HG02981 (cell line): ENCODE data around the gene LPCAT1.

ENCODE experiments used
- ATAC-seq: cut with Tn5 transposase; IDR thresholded peaks from one replicate; pipeline ENCODE4 v1.9.1; 2021; ENCODE audit warnings: mild to moderate bottlenecking, moderate library complexity; ENCODE audit not compliant: unreplicated experiment

LPCAT1 gene

GRCh38 chr5:1555011-1555807 lies 31.4 kb upstream of the LPCAT1 start:
- no peak for ATAC-seq

GRCh38 chr5:1554410-1554967 lies 30.7 kb upstream of the LPCAT1 start:
- no peak for ATAC-seq

- no peak for ATAC-seq
These were observed 30.0 kb upstream of the LPCAT1 start for GRCh38 chr5:1553539-1554409.

- no peak for ATAC-seq
These were observed 28.9 kb upstream of the LPCAT1 start for GRCh38 chr5:1552521-1553255.

- no peak for ATAC-seq
These were observed 27.9 kb upstream of the LPCAT1 start for GRCh38 chr5:1551426-1552301.

- no peak for ATAC-seq
These were observed 26.7 kb upstream of the LPCAT1 start for GRCh38 chr5:1550287-1551076.

- ATAC-seq = no peak
These were observed 25.8 kb upstream of the LPCAT1 start for GRCh38 chr5:1549475-1550030.

GRCh38 chr5:1548702-1549474 lies 25.1 kb upstream of the LPCAT1 start:
- no peak for ATAC-seq

GRCh38 chr5:1547655-1548054 lies 23.9 kb upstream of the LPCAT1 start:
- no peak for ATAC-seq

GRCh38 chr5:1547236-1547635 lies 23.5 kb upstream of the LPCAT1 start:
- no peak for ATAC-seq

- ATAC-seq = no peak
These were observed 22.8 kb upstream of the LPCAT1 start for GRCh38 chr5:1546556-1546955.

GRCh38 chr5:1545805-1546355 lies 22.1 kb upstream of the LPCAT1 start:
- no peak for ATAC-seq

- ATAC-seq = no peak
These were observed 21.5 kb upstream of the LPCAT1 start for GRCh38 chr5:1545126-1545804.

GRCh38 chr5:1544294-1544961 lies 20.7 kb upstream of the LPCAT1 start:
- no peak for ATAC-seq

GRCh38 chr5:1543398-1544293 lies 19.9 kb upstream of the LPCAT1 start:
- ATAC-seq = no peak

GRCh38 chr5:1542781-1543180 lies 19.0 kb upstream of the LPCAT1 start:
- ATAC-seq = no peak
